ENCODE measurements around the gene GARNL3. TPM values are rescaled to one million over a fixed set of nuclear protein-coding genes. Genes with fewer than 3 reads are reported as not detected.
A peak's percentile ranks its signal among the peaks of the same experiment; 100 is the strongest.

The GARNL3 gene
- total RNA-seq, 1 donor from 2014 or later = 4.1 TPM

- no peak for DNase-seq (ENCODE audit: low read depth)
Measured at GRCh38 chr9:127346584-127346983, 82.0 kb downstream of the GARNL3 start.

GRCh38 chr9:127347831-127348776, 83.5 kb downstream of the GARNL3 start:
- no peak for DNase-seq (ENCODE audit: low read depth)

- DNase-seq (ENCODE audit: low read depth) = peak; percentile 92
Measured at GRCh38 chr9:127349483-127350113, 85.0 kb downstream of the GARNL3 start.

- no peak for DNase-seq (ENCODE audit: low read depth)
Measured at GRCh38 chr9:127351182-127352166, 86.9 kb downstream of the GARNL3 start.

- no peak for DNase-seq (ENCODE audit: low read depth)
Measured at GRCh38 chr9:127353882-127354281, 89.3 kb downstream of the GARNL3 start.

GRCh38 chr9:127356906-127357305, 92.3 kb downstream of the GARNL3 start:
- DNase-seq (ENCODE audit: low read depth) = no peak

GRCh38 chr9:127358023-127358535, 93.5 kb downstream of the GARNL3 start:
- DNase-seq (ENCODE audit: low read depth) = no peak

GRCh38 chr9:127358770-127359169, 94.2 kb downstream of the GARNL3 start:
- no peak for DNase-seq (ENCODE audit: low read depth)

- no peak for DNase-seq (ENCODE audit: low read depth)
Measured at GRCh38 chr9:127360250-127360649, 95.7 kb downstream of the GARNL3 start.

GRCh38 chr9:127360829-127361228, 96.3 kb downstream of the GARNL3 start:
- DNase-seq (ENCODE audit: low read depth) = peak; percentile 44

- DNase-seq (ENCODE audit: low read depth) = peak; percentile 45
Measured at GRCh38 chr9:127361561-127361960, 97.0 kb downstream of the GARNL3 start.

GRCh38 chr9:127362829-127363228, 98.3 kb downstream of the GARNL3 start:
- DNase-seq (ENCODE audit: low read depth) = no peak

GRCh38 chr9:127365461-127365860, 100.9 kb downstream of the GARNL3 start:
- DNase-seq (ENCODE audit: low read depth) = no peak

GRCh38 chr9:127366594-127366993, 102.0 kb downstream of the GARNL3 start:
- peak; percentile 29 for DNase-seq (ENCODE audit: low read depth)

GRCh38 chr9:127368852-127369402, 104.4 kb downstream of the GARNL3 start:
- no peak for DNase-seq (ENCODE audit: low read depth)

- no peak for DNase-seq (ENCODE audit: low read depth)
Measured at GRCh38 chr9:127369428-127369827, 104.9 kb downstream of the GARNL3 start.

GRCh38 chr9:127370147-127370579, 105.6 kb downstream of the GARNL3 start:
- DNase-seq (ENCODE audit: low read depth) = no peak

GRCh38 chr9:127370672-127371648, 106.4 kb downstream of the GARNL3 start:
- DNase-seq (ENCODE audit: low read depth) = no peak

- no peak for DNase-seq (ENCODE audit: low read depth)
Measured at GRCh38 chr9:127380479-127380878, 115.9 kb downstream of the GARNL3 start.
